ENCODE data around the gene HPSE2. TPM values are rescaled to one million over a fixed set of nuclear protein-coding genes. Genes with fewer than 3 reads are reported as not detected.

Gene HPSE2
- total and polyA plus RNA-seq, 8 donors, result 0.58 to 15.8 (median 2.0) TPM

GRCh38 chr10:98899018-98899417, 336.6 kb downstream of the HPSE2 start:
- Histone ChIP-seq H3K4me3 (no peak overlapping the region), H3K36me3 (no peaks in the 10 kb centered on the region), H3K4me1 (no peaks in the 10 kb centered on the region), H3K27ac (no peak overlapping the region), H3K9me3 (no peaks in the 10 kb centered on the region), H3K27me3 (no peaks in the 10 kb centered on the region)
- intact Hi-C loops (cut with DNase I; ENCODE audit: low total_unique reads), result no loop called here
- 40 to 59% (median 45%) methylated on average over 3 of the region's 3 CpGs for WGBS, 5 donors
- no peak for TF ChIP-seq EP300 (IDR thresholded peaks at IDR 0.05)
- TF ChIP-seq CTCF (IDR thresholded peaks at IDR 0.05), result no peak
- no peak for TF ChIP-seq POLR2AphosphoS5 (IDR thresholded peaks at IDR 0.05)
- no peak for TF ChIP-seq POLR2A (IDR thresholded peaks at IDR 0.05)
- no peak for DNase-seq

GRCh38 chr10:98892523-98892922, 343.1 kb downstream of the HPSE2 start:
- Histone ChIP-seq H3K9me3 (no peaks in the 10 kb centered on the region), H3K4me1 (no peaks in the 10 kb centered on the region), H3K4me3 (no peak overlapping the region), H3K27me3 (no peaks in the 10 kb centered on the region), H3K27ac (no peak overlapping the region), H3K36me3 (no peaks in the 10 kb centered on the region)
- no peak for DNase-seq
- TF ChIP-seq POLR2AphosphoS5 (IDR thresholded peaks at IDR 0.05) (no peak), CTCF (IDR thresholded peaks at IDR 0.05) (no peak), POLR2A (IDR thresholded peaks at IDR 0.05) (no peak), EP300 (IDR thresholded peaks at IDR 0.05) (no peak)
- intact Hi-C loops (cut with DNase I; ENCODE audit: low total_unique reads), result no loop called here
- 16 to 55% (median 54%) methylated on average over 1 of the region's 1 CpG for WGBS, 5 donors

GRCh38 chr10:98886686-98887085, 349.0 kb downstream of the HPSE2 start:
- DNase-seq, result no peak
- 73 to 89% (median 81%) methylated on average over 1 of the region's 1 CpG for WGBS, 5 donors
- TF ChIP-seq EP300 (IDR thresholded peaks at IDR 0.05) (no peak), POLR2AphosphoS5 (IDR thresholded peaks at IDR 0.05) (no peak), POLR2A (IDR thresholded peaks at IDR 0.05) (no peak), CTCF (IDR thresholded peaks at IDR 0.05) (no peak)
- Histone ChIP-seq H3K9me3 (no peaks in the 10 kb centered on the region), H3K27me3 (no peaks in the 10 kb centered on the region), H3K4me3 (no peak overlapping the region), H3K36me3 (no peaks in the 10 kb centered on the region), H3K27ac (no peak overlapping the region), H3K4me1 (peaks cover 0 to 4% (median 0%) of the 10 kb centered on the region in 4 donors)
- intact Hi-C loops (cut with DNase I; ENCODE audit: low total_unique reads), result no loop called here

- H3K4me3 ChIP-seq, result no peak overlapping the region
- TF ChIP-seq EP300 (IDR thresholded peaks at IDR 0.05) (no peak), POLR2A (IDR thresholded peaks at IDR 0.05) (no peak), POLR2AphosphoS5 (IDR thresholded peaks at IDR 0.05) (no peak), CTCF (IDR thresholded peaks at IDR 0.05) (no peak)
- no peak overlapping the region for H3K27ac ChIP-seq
- peaks cover 0 to 11% (median 0%) of the 10 kb centered on the region in 4 donors for H3K4me1 ChIP-seq
- no peaks in the 10 kb centered on the region for H3K27me3 ChIP-seq
- DNase-seq, result no peak
- H3K9me3 ChIP-seq, result no peaks in the 10 kb centered on the region
- intact Hi-C loops (cut with DNase I; ENCODE audit: low total_unique reads), result no loop called here
- H3K36me3 ChIP-seq, result no peaks in the 10 kb centered on the region
Observed at GRCh38 chr10:98885378-98885777, 350.3 kb downstream of the HPSE2 start.
